K562 (cell line): ENCODE data around the gene CLCN1. TPM values are rescaled to one million over a fixed set of nuclear protein-coding genes. Genes with fewer than 3 reads are reported as not detected.
A peak's percentile ranks its signal among the peaks of the same experiment; 100 is the strongest.

Experiments used
- CBX3 ChIP-seq, 2 experiments: IDR thresholded peaks; 1 replicate in 1 of 2; 2 replicates in 1 of 2; pipeline ENCODE4 v1.6.1; 2012; ENCODE audit warnings: inconsistent platforms in 2 of 2, low read length in 2 of 2, borderline replicate concordance in 1 of 2, control low read depth in 1 of 2
- CEBPB ChIP-seq: fragments of 450-650 bp; IDR thresholded peaks from 2 replicates; pipeline ENCODE4 v1.6.1; 2016; ENCODE audit warnings: missing genetic modification characterization, missing compliant biosample characterization
- CREB1 ChIP-seq, 2 experiments: sonication (generic) in 1 of 2; formaldehyde crosslinking in 1 of 2; IDR thresholded peaks; 2 replicates each; pipeline versions ENCODE4 v1.6.1 to v1.8.0; 2012 to 2022; ENCODE audit warnings: inconsistent platforms in 1 of 2, mild to moderate bottlenecking in 1 of 2, missing genetic modification reagents in 1 of 2, moderate library complexity in 1 of 2
- GABPB1 ChIP-seq: sonication (generic); formaldehyde crosslinking; IDR thresholded peaks from 2 replicates; pipeline ENCODE4 v1.8.0; 2022; ENCODE audit warnings: mild to moderate bottlenecking, missing genetic modification reagents
- HDAC6 ChIP-seq: IDR thresholded peaks from 2 replicates; pipeline ENCODE4 v1.6.1; 2012; ENCODE audit warnings: low read depth, mild to moderate bottlenecking, control low read depth, inconsistent platforms, low read length, moderate library complexity
- KAT2B ChIP-seq: IDR thresholded peaks from one replicate; pipeline ENCODE4 v1.6.1; 2012; ENCODE audit warnings: low read depth, mild to moderate bottlenecking, control low read depth, inconsistent platforms, low read length, moderate library complexity
- MTA3 ChIP-seq: fragments of 450-650 bp; formaldehyde crosslinking; IDR thresholded peaks from 2 replicates; pipeline ENCODE4 v1.6.1; 2017; ENCODE audit warnings: mild to moderate bottlenecking, borderline replicate concordance
- NCOA6 ChIP-seq: fragments of 450-650 bp; IDR thresholded peaks from 2 replicates; pipeline ENCODE4 v1.6.1; 2017; ENCODE audit warnings: mild to moderate bottlenecking
- NFIC ChIP-seq: fragments of 450-650 bp; IDR thresholded peaks from 2 replicates; pipeline ENCODE4 v1.6.1; 2017; ENCODE audit warnings: mild to moderate bottlenecking, inconsistent platforms
- POLR2G ChIP-seq: fragments of 200-400 bp; formaldehyde crosslinking; IDR thresholded peaks from 2 replicates; pipeline ENCODE4 v1.6.1; 2017; ENCODE audit warnings: low read depth, mild to moderate bottlenecking, antibody characterized with exemption, low read length, moderate library complexity
- RNF219 ChIP-seq: fragments of 250-450 bp; sonication (Bioruptor Pico); IDR thresholded peaks from 2 replicates; pipeline ENCODE4 v1.5.0; 2022; ENCODE audit warnings: mild to moderate bottlenecking
- SRSF3 ChIP-seq: fragments of 200-400 bp; formaldehyde crosslinking; IDR thresholded peaks from 2 replicates; pipeline ENCODE4 v1.6.1; 2016; ENCODE audit warnings: mild to moderate bottlenecking, low read length, moderate library complexity; ENCODE audit not compliant: insufficient read depth
- STAG1 ChIP-seq: sonication (generic); formaldehyde crosslinking; IDR thresholded peaks from 2 replicates; pipeline ENCODE4 v1.5.0; 2020; ENCODE audit warnings: missing genetic modification reagents, borderline replicate concordance
- STAT5B ChIP-seq: fragments of 250-450 bp; sonication (Bioruptor Pico); IDR thresholded peaks from 2 replicates; pipeline ENCODE4 v1.8.0; 2021; ENCODE audit warnings: mild to moderate bottlenecking, inconsistent platforms
- TFAP4 ChIP-seq: sonication (generic); formaldehyde crosslinking; IDR thresholded peaks from 2 replicates; pipeline ENCODE4 v1.8.0; 2022; ENCODE audit warnings: missing genetic modification reagents, mild to moderate bottlenecking, moderate library complexity, borderline replicate concordance
- ZNF212 ChIP-seq: fragments of 450-650 bp; formaldehyde crosslinking; IDR thresholded peaks from 2 replicates; pipeline ENCODE4 v1.4.0; 2020; ENCODE audit warnings: mild to moderate bottlenecking
- ZNF282 ChIP-seq: sonication (generic); formaldehyde crosslinking; IDR thresholded peaks from 2 replicates; pipeline ENCODE4 v1.8.1; 2023; ENCODE audit warnings: missing genetic modification reagents
- ZNF518B ChIP-seq: fragments of 250-450 bp; sonication (Bioruptor Pico); IDR thresholded peaks from 2 replicates; pipeline ENCODE4 v1.5.0; 2021; ENCODE audit warnings: mild to moderate bottlenecking, moderate library complexity
- polyA plus RNA-seq, 8 experiments: library from polyadenylated mRNA; depleted of rRNA in 4 of 8; stranded (reverse) in 5 of 8; unstranded in 3 of 8; fragments of >200 nt; fragmentation: Nextera tagmentation in 2 of 8; fragmentation: Illumina TruSeq in 1 of 8; extraction: Ambion mirVana in 2 of 8; extraction: Trizol in 1 of 8; gene quantifications; 2 replicates each; pipeline versions ENCODE4 v1.2.1 to v1.2.3, GENCODE V29; 2011 to 2014; ENCODE audit warnings: inconsistent platforms in 1 of 8, missing spikeins in 1 of 8
- total RNA-seq, 7 experiments: library from RNA; depleted of rRNA in 6 of 7; stranded (reverse); fragments of >200 nt in 6 of 7; fragmentation: Illumina TruSeq in 2 of 7; extraction: Trizol in 2 of 7; gene quantifications; 2 replicates each; pipeline versions ENCODE4 v1.2.1 to v1.2.3, GENCODE V29; 2011 to 2021; ENCODE audit warnings: low replicate concordance in 1 of 7

Gene CLCN1
- total and polyA plus RNA-seq, 9 of the 15 experiments (the other 6 are each of a cell fraction or from before 2014, with no cell fraction given), result 0.01 to 0.11 (median 0.04) TPM; not detected in 4

GRCh38 chr7:143345428-143345900 lies 29.6 kb downstream of the CLCN1 start (continued):
- TF ChIP-seq TFAP4 (CRISPR knock-in tag) (peak; percentile 77), ZNF518B (no peak), CBX3 (IDR thresholded peaks at IDR 0.05; ENCODE audit: borderline replicate concordance in 1 of 2, low read length in 2 of 2) (peak in 1 of 2 experiments; percentile 85; a peak in 1 of 3 replicates), HDAC6 (peak; percentile 95; the same call in 1 of the 2 replicates), SRSF3 (no peak), STAT5B (CRISPR knock-in tag) (no peak), CREB1 (IDR thresholded peaks at IDR 0.05) (peak; percentile 61), CREB1 (CRISPR knock-in tag; IDR thresholded peaks at IDR 0.05) (peak; percentile 51; the same call in 1 of the 2 replicates), NCOA6 (peak; percentile 94), ZNF282 (CRISPR knock-in tag) (no peak), CEBPB (tag) (no peak), STAG1 (CRISPR knock-in tag) (no peak), GABPB1 (peak; percentile 71), ZNF212 (CRISPR knock-in tag) (no peak), RNF219 (CRISPR knock-in tag) (no peak), MTA3 (peak; percentile 42; the same call in 1 of the 2 replicates), NFIC (peak; percentile 73), POLR2G (peak; percentile 69), KAT2B (no peak)
